HK-2 (cell line): ENCODE data around the gene EPN1.
"Not testable (repeated sequence)": the region's sequence is repeated elsewhere in the genome, so short reads cannot be mapped to it uniquely, and the experiment has no call there.

Experiments
- DNase-seq: peaks from one replicate; pipeline ENCODE4 v3.0.0-alpha.2; 2018; ENCODE audit not compliant: unreplicated experiment

EPN1 gene

DNA sequence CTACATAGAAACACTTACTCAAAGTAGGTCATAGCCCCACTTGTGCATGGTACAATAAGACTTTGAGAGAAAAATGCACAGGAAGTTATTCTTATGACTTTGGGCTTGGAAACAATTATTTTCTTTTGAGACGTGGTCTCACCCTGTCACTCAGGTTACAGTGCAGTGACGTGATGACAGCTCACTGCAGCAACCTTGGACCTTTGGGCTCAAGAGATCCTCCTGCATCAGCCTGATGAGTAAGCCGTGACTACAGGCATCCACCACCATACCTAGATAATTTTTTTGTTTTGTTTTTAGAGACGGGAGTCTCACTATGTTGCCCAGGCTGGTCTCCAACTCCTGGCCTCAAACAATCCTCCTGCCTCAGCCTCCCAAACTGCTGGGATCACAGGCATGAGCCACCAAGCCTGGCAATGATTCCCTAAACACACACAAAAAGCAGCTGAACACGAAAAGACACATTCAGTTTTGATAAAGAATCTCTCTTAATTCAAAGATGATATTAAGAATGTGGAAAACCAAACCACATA lies 45.3 kb downstream of the EPN1 start:
- DNase-seq: no peak

- no peak for DNase-seq
These were observed 45.8 kb downstream of the EPN1 start for GRCh38 chr19:55720801-55721200.

- DNase-seq: no peak
These were observed 48.5 kb downstream of the EPN1 start for GRCh38 chr19:55723491-55723890.

DNA sequence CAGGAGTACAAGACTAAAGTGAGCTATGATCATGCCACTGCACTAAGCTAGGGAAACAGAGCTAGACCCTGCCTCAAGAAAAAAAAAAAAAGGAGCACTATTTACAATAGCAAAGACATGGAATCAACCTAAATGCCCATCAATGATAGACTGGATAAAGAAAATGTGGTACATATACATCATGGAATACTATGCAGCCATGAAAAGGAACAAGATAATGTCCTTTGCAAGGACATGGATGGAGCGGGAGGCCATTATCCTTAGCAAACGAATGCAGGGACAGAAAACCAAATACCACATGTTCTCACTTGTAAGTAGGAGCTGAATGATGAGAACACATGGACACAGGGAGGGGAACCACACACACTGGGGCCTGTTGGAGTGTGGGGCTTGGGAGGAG lies 55.4 kb downstream of the EPN1 start:
- not testable (repeated sequence) for DNase-seq

DNA sequence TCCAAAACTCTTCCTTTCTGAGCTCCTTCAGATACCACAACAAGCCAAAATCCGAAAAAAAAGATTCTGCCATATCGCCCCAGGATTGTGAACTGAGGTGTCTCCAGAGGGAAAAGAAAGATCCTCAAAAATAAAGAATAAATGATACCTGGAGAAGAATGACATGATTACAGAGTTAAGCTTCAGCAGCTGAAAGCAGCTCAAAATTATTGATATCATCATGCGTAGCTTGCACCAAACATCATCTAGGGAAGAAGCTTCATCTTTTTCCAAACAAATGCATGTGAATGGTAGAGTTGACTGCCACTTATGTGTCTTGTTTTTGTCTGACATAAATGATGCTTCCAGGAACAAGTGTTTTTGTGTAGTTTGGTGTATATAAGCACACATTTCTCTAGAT lies 63.3 kb downstream of the EPN1 start, which contains the start of gene NLRP9:
TSS of gene NLRP9 (minus strand) at position 101 of the 400 bp plus-strand sequence. CDS start at position 73, 28 bp downstream.
- no peak for DNase-seq

DNA sequence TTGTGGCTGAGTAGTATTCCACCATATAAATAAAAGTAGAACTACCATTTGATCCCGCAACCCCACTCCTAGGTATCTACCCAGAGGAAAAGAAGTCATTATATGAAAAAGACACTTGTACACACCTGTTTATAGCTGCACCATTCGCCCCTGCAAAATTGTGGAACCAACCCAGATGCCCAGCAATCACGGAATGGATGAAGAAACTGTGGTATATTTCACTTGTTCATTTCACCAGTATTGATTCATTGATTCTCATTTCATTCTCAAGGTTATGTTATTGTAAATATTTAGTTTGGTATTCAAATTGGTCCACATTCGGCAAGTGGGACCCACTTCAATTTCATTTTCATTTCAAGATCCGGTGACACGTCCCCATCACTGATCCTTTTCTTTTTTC lies 75.7 kb downstream of the EPN1 start:
- DNase-seq: no peak

- no peak for DNase-seq
These were observed 78.4 kb downstream of the EPN1 start for GRCh38 chr19:55753401-55753800.

DNA sequence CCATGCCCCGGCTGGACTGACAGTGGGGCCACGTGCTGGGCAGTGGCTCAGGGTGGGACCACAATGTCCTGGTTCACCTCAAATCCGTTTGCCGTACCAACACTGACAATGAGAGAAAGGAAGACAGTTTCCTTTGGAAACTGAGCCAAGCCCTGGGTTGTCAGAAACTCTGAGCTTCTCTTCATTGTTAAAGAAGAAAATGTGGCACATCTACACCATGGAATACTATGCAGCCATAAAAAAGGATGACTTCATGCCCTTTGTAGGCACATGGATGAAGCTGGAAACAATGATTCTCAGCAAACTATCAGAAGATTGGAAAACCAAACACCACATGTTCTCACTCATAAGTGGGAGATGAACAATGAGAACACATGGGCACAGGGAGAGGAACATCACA lies 81.8 kb downstream of the EPN1 start:
- not testable (repeated sequence) for DNase-seq

GRCh38 chr19:55758797-55759196 lies 83.8 kb downstream of the EPN1 start, which contains the start of gene RFPL4A:
Gene RFPL4A, plus strand, starts transcription at chr19:55759097. Its CDS starts 2,704 bp downstream, at chr19:55761801.
- not testable (repeated sequence) for DNase-seq
